Neutrophil (primary cell): ENCODE measurements around the gene ANKRD55.

ENCODE experiments used
- H3K27ac ChIP-seq: fragments of 200-600 bp; sonication (generic); 2 replicates; pipeline ENCODE4 v1.5.1; 2016; ENCODE audit warnings: mild to moderate bottlenecking, moderate library complexity
- H3K27me3 ChIP-seq: fragments of 200-600 bp; sonication (generic); 2 replicates; pipeline ENCODE4 v1.6.0; 2016; ENCODE audit warnings: mild to moderate bottlenecking
- H3K36me3 ChIP-seq: fragments of 200-600 bp; sonication (generic); 2 replicates; pipeline ENCODE4 v1.5.1; 2017
- H3K4me1 ChIP-seq, 2 experiments: fragments of 200-600 bp in 1 of 2; sonication (generic) in 1 of 2; 1 replicate in 1 of 2; 2 replicates in 1 of 2; pipeline versions ENCODE4 v1.5.1 to v1.6.1; 2013 to 2016; ENCODE audit warnings: low read depth in 1 of 2, low read length in 1 of 2, mild to moderate bottlenecking in 1 of 2, moderate library complexity in 1 of 2; ENCODE audit not compliant: control insufficient read depth in 1 of 2, insufficient read depth in 1 of 2
- H3K4me3 ChIP-seq, 2 experiments: fragments of 200-600 bp in 1 of 2; sonication (generic) in 1 of 2; 1 replicate in 1 of 2; 2 replicates in 1 of 2; pipeline ENCODE4 v1.5.1; 2013 to 2016; ENCODE audit warnings: low read depth in 1 of 2, low read length in 1 of 2, mild to moderate bottlenecking in 1 of 2, moderate library complexity in 1 of 2
- H3K9me3 ChIP-seq: fragments of 200-600 bp; sonication (generic); 2 replicates; pipeline ENCODE4 v1.5.1; 2016
- TF ChIP-seq, protein P1 (sequence below): fragments of 200-600 bp; sonication (generic); IDR thresholded peaks from 2 replicates; pipeline ENCODE4 v1.5.1; 2016; ENCODE audit warnings: antibody characterized with exemption

Gene ANKRD55

DNA sequence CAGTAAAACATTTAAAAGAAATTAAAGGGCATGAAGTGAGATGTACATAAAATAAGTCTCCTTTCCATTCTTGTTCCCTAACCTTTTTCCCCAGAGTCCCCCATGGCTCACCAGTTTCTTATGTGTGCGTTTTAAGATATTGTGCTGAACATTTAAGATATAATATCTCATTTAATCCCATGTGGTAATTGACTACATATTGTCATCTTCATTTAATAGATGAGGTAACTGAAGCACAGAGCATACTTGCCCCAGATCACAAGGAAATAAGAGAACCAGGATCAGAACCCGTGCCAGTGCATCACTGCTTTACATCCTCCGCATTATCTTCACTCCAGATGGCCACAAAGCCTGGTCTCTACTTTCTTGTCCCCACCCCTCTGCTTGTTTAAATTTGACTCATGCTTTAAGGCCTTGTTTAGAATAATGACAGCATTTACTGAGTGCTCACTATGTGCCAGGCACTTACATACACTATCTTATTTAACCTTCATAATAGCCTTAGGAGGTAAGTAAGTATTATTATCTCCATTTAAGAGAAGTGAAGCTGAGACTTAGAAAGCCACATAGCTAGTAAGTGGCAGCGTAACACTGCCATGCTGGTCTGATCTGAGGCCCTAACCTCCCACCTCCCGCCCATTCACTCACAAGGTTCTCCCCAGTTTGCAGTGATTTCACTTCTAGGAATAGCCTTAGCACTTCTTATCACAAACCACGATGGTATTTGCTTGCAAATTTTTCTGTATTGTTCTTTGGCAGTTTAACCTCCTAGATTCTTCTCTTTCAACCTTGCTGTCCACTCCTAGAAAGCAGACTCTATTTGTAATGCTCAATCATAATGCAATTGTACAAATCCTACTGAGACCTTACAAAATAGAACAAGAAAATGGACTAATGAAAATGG lies 160.0 kb downstream of the ANKRD55 start:
- Histone ChIP-seq H3K4me3 (no peak overlapping the region), H3K36me3 (no peaks in the 10 kb centered on the region), H3K27ac (no peak overlapping the region), H3K4me1 (peaks cover 0 to 3% of the 10 kb centered on the region in 2 experiments), H3K9me3 (no peaks in the 10 kb centered on the region), H3K27me3 (peaks cover 87% of the 10 kb centered on the region)
- TF ChIP-seq, protein P1, sequence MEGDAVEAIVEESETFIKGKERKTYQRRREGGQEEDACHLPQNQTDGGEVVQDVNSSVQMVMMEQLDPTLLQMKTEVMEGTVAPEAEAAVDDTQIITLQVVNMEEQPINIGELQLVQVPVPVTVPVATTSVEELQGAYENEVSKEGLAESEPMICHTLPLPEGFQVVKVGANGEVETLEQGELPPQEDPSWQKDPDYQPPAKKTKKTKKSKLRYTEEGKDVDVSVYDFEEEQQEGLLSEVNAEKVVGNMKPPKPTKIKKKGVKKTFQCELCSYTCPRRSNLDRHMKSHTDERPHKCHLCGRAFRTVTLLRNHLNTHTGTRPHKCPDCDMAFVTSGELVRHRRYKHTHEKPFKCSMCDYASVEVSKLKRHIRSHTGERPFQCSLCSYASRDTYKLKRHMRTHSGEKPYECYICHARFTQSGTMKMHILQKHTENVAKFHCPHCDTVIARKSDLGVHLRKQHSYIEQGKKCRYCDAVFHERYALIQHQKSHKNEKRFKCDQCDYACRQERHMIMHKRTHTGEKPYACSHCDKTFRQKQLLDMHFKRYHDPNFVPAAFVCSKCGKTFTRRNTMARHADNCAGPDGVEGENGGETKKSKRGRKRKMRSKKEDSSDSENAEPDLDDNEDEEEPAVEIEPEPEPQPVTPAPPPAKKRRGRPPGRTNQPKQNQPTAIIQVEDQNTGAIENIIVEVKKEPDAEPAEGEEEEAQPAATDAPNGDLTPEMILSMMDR: no peak

DNA sequence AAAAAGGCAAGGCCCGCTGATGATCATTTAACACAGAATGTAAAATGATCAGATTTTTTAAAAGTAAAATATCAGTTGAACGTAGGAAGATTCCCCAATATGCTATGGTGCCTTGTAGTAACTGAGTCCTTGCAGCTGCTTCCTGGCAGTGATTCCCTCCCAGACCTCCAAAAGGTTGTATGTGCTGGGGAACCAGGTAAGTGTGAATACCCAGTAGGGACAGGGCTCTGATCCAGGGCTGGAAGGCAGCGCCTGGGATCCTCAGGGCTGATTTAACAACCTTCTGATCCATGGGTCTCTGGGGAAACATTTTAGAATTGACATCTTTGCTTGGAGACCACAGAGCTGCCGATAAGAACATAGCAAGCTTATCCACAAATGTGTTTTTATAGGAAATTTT lies 161.7 kb downstream of the ANKRD55 start:
- peaks cover 0 to 3% of the 10 kb centered on the region in 2 experiments for H3K4me1 ChIP-seq
- no peaks in the 10 kb centered on the region for H3K9me3 ChIP-seq
- TF ChIP-seq, protein P1: no peak
- H3K4me3 ChIP-seq: no peak overlapping the region
- peaks cover 84% of the 10 kb centered on the region for H3K27me3 ChIP-seq
- no peaks in the 10 kb centered on the region for H3K36me3 ChIP-seq
- no peak overlapping the region for H3K27ac ChIP-seq

- Histone ChIP-seq H3K27me3 (peaks cover 82% of the 10 kb centered on the region), H3K4me1 (peaks cover 0 to 3% of the 10 kb centered on the region in 2 experiments), H3K27ac (no peak overlapping the region), H3K36me3 (no peaks in the 10 kb centered on the region), H3K4me3 (no peak overlapping the region), H3K9me3 (no peaks in the 10 kb centered on the region)
- TF ChIP-seq, protein P1: no peak
Observed at GRCh38 chr5:56070851-56071465, 162.2 kb downstream of the ANKRD55 start.

GRCh38 chr5:56069652-56070226 lies 163.4 kb downstream of the ANKRD55 start:
- Histone ChIP-seq H3K36me3 (no peaks in the 10 kb centered on the region), H3K27me3 (peaks cover 69% of the 10 kb centered on the region), H3K4me3 (no peak overlapping the region), H3K4me1 (peaks cover 0 to 3% of the 10 kb centered on the region in 2 experiments), H3K27ac (no peak overlapping the region), H3K9me3 (no peaks in the 10 kb centered on the region)
- TF ChIP-seq, protein P1: no peak

GRCh38 chr5:56066931-56067450 lies 166.1 kb downstream of the ANKRD55 start:
- H3K4me1 ChIP-seq: peaks cover 0 to 3% of the 10 kb centered on the region in 2 experiments
- TF ChIP-seq, protein P1: no peak
- no peaks in the 10 kb centered on the region for H3K36me3 ChIP-seq
- H3K27ac ChIP-seq: no peak overlapping the region
- H3K9me3 ChIP-seq: no peaks in the 10 kb centered on the region
- H3K4me3 ChIP-seq: no peak overlapping the region
- H3K27me3 ChIP-seq: peaks cover 43% of the 10 kb centered on the region
